Duodenal mucosa (tissue), 2 donors: ENCODE data around the gene DLG5.

ENCODE experiments used
- H3K27ac ChIP-seq: one replicate; pipeline ENCODE4 v1.7.0; 2013; ENCODE audit warnings: low read depth, low read length
- H3K27me3 ChIP-seq, 2 donors: one replicate each; pipeline ENCODE4 v1.7.0; 2013; ENCODE audit warnings: low read length in 2 of 2, control low read depth in 1 of 2; ENCODE audit not compliant: insufficient read depth in 2 of 2, control insufficient read depth in 1 of 2
- H3K36me3 ChIP-seq, 2 donors: one replicate each; pipeline ENCODE4 v1.7.0; 2013; ENCODE audit warnings: low read length in 2 of 2, control low read depth in 1 of 2; ENCODE audit not compliant: insufficient read depth in 2 of 2, control insufficient read depth in 1 of 2
- H3K4me1 ChIP-seq, 2 donors: one replicate each; pipeline ENCODE4 v1.7.0; 2013; ENCODE audit warnings: low read length in 2 of 2, control low read depth in 1 of 2; ENCODE audit not compliant: insufficient read depth in 2 of 2, control insufficient read depth in 1 of 2
- H3K4me3 ChIP-seq, 2 donors: one replicate each; pipeline ENCODE4 v1.7.0; 2013; ENCODE audit warnings: low read length in 2 of 2, low read depth in 1 of 2
- H3K9ac ChIP-seq, 2 donors: one replicate each; pipeline ENCODE4 v1.7.0; 2013; ENCODE audit warnings: low read length in 2 of 2, low read depth in 1 of 2
- H3K9me3 ChIP-seq, 2 donors: one replicate each; pipeline ENCODE4 v1.7.0; 2013; ENCODE audit warnings: low read length in 2 of 2, control low read depth in 1 of 2; ENCODE audit not compliant: control insufficient read depth in 1 of 2

Gene DLG5

GRCh38 chr10:77869626-77870420 lies 56.7 kb downstream of the DLG5 start:
- Histone ChIP-seq H3K27ac (no peak overlapping the region), H3K9me3 (no peaks in the 10 kb centered on the region), H3K27me3 (no peaks in the 10 kb centered on the region), H3K4me3 (no peak overlapping the region), H3K9ac (no peak overlapping the region), H3K4me1 (peaks cover 11 to 14% of the 10 kb centered on the region in 2 donors), H3K36me3 (peaks cover 0 to 21% of the 10 kb centered on the region in 2 donors)

GRCh38 chr10:77868523-77868922 lies 58.0 kb downstream of the DLG5 start:
- peaks cover 2 to 4% of the 10 kb centered on the region in 2 donors for H3K4me1 ChIP-seq
- H3K27ac ChIP-seq, result no peak overlapping the region
- no peaks in the 10 kb centered on the region for H3K9me3 ChIP-seq

GRCh38 chr10:77867124-77867719 lies 59.3 kb downstream of the DLG5 start:
- H3K9ac ChIP-seq, result no peak overlapping the region
- no peak overlapping the region for H3K4me3 ChIP-seq
- H3K27ac ChIP-seq, result no peak overlapping the region
- H3K27me3 ChIP-seq, result no peaks in the 10 kb centered on the region
- no peaks in the 10 kb centered on the region for H3K4me1 ChIP-seq
- no peaks in the 10 kb centered on the region for H3K9me3 ChIP-seq
- H3K36me3 ChIP-seq, result peaks cover 3 to 21% of the 10 kb centered on the region in 2 donors

More at GRCh38 chr10:77868523-77868922, 58.0 kb downstream of the DLG5 start:
- Histone ChIP-seq H3K27me3 (no peaks in the 10 kb centered on the region), H3K4me3 (no peak overlapping the region), H3K9ac (no peak overlapping the region), H3K36me3 (peaks cover 0 to 21% of the 10 kb centered on the region in 2 donors)

- H3K27me3 ChIP-seq, result no peaks in the 10 kb centered on the region
- no peaks in the 10 kb centered on the region for H3K9me3 ChIP-seq
- no peak overlapping the region for H3K27ac ChIP-seq
- no peak overlapping the region for H3K4me3 ChIP-seq
- peaks cover 3 to 21% of the 10 kb centered on the region in 2 donors for H3K36me3 ChIP-seq
- H3K9ac ChIP-seq, result no peak overlapping the region
- no peaks in the 10 kb centered on the region for H3K4me1 ChIP-seq
Measured at GRCh38 chr10:77866598-77866997, 60.0 kb downstream of the DLG5 start.

GRCh38 chr10:77865580-77866324 lies 60.8 kb downstream of the DLG5 start:
- Histone ChIP-seq H3K9ac (no peak overlapping the region), H3K27ac (no peak overlapping the region), H3K4me1 (no peaks in the 10 kb centered on the region), H3K9me3 (no peaks in the 10 kb centered on the region), H3K27me3 (no peaks in the 10 kb centered on the region), H3K36me3 (peaks cover 3 to 21% of the 10 kb centered on the region in 2 donors), H3K4me3 (no peak overlapping the region)

- H3K4me1 ChIP-seq, result no peaks in the 10 kb centered on the region
- H3K36me3 ChIP-seq, result peaks cover 3 to 21% of the 10 kb centered on the region in 2 donors
- H3K27ac ChIP-seq, result no peak overlapping the region
- H3K27me3 ChIP-seq, result no peaks in the 10 kb centered on the region
- H3K4me3 ChIP-seq, result no peak overlapping the region
- no peaks in the 10 kb centered on the region for H3K9me3 ChIP-seq
- H3K9ac ChIP-seq, result no peak overlapping the region
Measured at GRCh38 chr10:77864151-77864851, 62.3 kb downstream of the DLG5 start.

- H3K9ac ChIP-seq, result no peak overlapping the region
Measured at GRCh38 chr10:77863446-77863845, 63.1 kb downstream of the DLG5 start.

GRCh38 chr10:77862595-77862994 lies 64.0 kb downstream of the DLG5 start:
- Histone ChIP-seq H3K36me3 (peaks cover 3 to 17% of the 10 kb centered on the region in 2 donors), H3K27me3 (no peaks in the 10 kb centered on the region), H3K27ac (no peak overlapping the region), H3K4me1 (no peaks in the 10 kb centered on the region), H3K9ac (no peak overlapping the region), H3K9me3 (no peaks in the 10 kb centered on the region), H3K4me3 (no peak overlapping the region)

More at GRCh38 chr10:77863446-77863845, 63.1 kb downstream of the DLG5 start:
- Histone ChIP-seq H3K27me3 (no peaks in the 10 kb centered on the region), H3K4me3 (no peak overlapping the region), H3K36me3 (peaks cover 3 to 21% of the 10 kb centered on the region in 2 donors), H3K9me3 (no peaks in the 10 kb centered on the region), H3K27ac (no peak overlapping the region), H3K4me1 (no peaks in the 10 kb centered on the region)

- Histone ChIP-seq H3K9me3 (no peaks in the 10 kb centered on the region), H3K27me3 (no peaks in the 10 kb centered on the region), H3K9ac (no peak overlapping the region), H3K4me1 (no peaks in the 10 kb centered on the region), H3K4me3 (no peak overlapping the region), H3K36me3 (peaks cover 3 to 16% of the 10 kb centered on the region in 2 donors), H3K27ac (no peak overlapping the region)
Measured at GRCh38 chr10:77861366-77861765, 65.2 kb downstream of the DLG5 start.
